Stimulated activated CD8-positive, alpha-beta memory T cell treated with anti-CD3 and anti-CD28 coated beads, Interleukin-12 subunit alpha, Interleukin-12 subunit beta, amount 100 ng/mL, for 4 hours (primary cell): ENCODE data around the gene EBF4.
"Not testable (repeated sequence)": the region's sequence is repeated elsewhere in the genome, so short reads cannot be mapped to it uniquely, and the experiment has no call there.

Experiments used
- DNase-seq: peaks from one replicate; pipeline ENCODE4 v3.0.0-alpha.2; 2020; ENCODE audit warnings: low read depth

The EBF4 gene

GRCh38 chr20:2673453-2673852 is 19.1 kb upstream of the EBF4 start:
- no peak for DNase-seq

DNA sequence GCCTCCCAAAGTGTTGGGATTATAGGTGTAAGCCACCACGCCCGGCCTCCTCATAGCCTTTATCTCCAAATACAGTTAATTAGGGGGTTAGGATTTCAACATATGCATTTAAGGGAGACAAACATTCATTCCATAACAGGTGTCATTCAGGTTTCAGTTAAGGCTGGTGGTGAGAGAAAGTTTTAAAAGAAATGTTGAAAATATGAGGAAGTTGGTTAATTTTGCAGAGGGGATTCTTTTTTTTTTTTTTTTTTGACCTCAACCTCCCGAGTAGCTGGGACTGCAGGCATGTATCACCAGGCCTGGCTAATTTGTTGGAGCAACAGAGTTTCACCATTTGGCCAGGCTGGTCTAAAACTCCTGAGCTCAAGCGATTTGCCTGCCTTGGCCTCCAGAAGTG is 12.5 kb upstream of the EBF4 start:
- DNase-seq, result no peak

- not testable (repeated sequence) for DNase-seq
Measured at GRCh38 chr20:2682040-2682439, 10.5 kb upstream of the EBF4 start.

DNA sequence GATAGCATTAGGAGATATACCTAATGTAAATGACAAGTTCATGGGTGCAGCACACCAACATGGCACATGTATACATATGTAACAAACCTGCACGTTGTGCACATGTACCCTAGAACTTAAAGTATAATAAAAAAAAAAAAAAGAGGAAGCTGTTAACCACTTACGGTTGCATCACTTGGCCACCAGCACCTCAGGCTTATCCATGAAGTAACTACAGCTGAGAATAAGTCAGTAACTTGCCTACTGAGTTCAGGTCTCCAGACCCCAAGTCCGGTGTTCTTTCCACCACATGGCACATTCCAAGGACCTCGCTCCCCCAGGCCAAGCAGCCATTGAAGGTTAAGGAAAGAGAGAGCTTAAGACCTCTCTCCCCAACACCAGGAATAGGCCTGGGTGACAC is 7.8 kb upstream of the EBF4 start:
- not testable (repeated sequence) for DNase-seq

- DNase-seq, result no peak
Measured at GRCh38 chr20:2687514-2687913, 5.1 kb upstream of the EBF4 start.

- DNase-seq, result peak; percentile 66
Measured at GRCh38 chr20:2688041-2688591, 4.5 kb upstream of the EBF4 start.

DNA sequence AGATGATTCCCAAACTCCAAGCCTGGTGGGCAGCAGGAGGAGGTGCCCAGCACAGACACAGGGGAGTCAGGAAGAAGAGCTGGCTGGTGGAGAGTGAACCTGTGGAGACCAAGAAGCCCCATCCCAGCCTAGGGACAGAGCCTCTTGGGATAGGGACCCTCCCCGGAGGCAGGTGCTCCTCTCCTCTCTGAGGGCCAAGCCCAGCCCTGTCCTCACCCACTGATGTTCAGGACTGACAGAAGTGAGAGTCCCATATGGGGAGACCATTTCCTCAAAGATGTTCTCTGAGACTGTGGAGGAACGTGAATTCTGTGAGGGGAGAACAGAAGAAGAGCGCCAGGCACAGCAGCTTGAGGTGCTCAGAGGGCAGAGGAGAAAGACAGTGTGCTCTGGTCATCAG is 2.4 kb upstream of the EBF4 start:
- DNase-seq, result no peak

DNA sequence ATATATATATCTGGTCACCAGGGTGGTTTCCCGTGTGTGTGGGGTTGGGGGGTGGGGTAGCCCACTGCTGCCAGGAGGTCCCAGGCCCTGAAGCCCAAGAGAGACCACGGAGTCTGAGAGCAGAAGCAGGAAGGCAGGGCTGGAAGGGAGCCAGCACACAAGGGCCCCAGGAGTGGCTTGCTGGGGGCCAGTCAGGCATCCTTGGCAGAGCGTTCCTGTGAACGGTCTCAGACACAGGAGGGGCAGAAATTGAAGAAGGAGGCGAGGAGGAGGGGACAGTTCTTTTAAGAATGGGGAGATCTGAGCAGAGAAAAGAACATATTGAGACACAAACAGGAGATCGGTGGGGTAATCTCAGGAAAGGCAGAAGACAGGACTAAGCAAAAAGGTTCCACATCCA is 1.9 kb upstream of the EBF4 start:
- DNase-seq, result no peak

GRCh38 chr20:2691127-2691526 is 1.5 kb upstream of the EBF4 start:
- DNase-seq, result no peak

DNA sequence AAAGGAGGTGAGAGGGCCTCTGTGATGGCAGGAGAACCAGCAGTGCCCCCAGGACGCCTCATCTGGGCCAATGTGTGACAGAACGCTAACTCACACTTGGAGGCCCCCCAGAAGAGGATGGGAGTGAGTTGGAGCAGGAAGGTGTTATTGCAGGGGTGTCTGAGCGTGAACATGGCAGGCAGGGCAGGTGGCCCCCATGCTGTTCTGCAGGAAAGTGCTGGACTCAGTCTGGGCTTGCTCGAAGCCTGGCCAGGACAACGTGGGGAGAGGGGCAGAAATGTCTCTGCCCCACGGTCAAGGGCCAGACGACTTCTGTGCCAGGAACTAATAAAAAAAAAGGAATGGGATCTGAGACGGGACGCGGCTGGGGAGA is 931 bp upstream of the EBF4 start:
- no peak for DNase-seq

- no peak for DNase-seq
Measured at GRCh38 chr20:2692886-2693285, 306 bp downstream of the EBF4 start.

DNA sequence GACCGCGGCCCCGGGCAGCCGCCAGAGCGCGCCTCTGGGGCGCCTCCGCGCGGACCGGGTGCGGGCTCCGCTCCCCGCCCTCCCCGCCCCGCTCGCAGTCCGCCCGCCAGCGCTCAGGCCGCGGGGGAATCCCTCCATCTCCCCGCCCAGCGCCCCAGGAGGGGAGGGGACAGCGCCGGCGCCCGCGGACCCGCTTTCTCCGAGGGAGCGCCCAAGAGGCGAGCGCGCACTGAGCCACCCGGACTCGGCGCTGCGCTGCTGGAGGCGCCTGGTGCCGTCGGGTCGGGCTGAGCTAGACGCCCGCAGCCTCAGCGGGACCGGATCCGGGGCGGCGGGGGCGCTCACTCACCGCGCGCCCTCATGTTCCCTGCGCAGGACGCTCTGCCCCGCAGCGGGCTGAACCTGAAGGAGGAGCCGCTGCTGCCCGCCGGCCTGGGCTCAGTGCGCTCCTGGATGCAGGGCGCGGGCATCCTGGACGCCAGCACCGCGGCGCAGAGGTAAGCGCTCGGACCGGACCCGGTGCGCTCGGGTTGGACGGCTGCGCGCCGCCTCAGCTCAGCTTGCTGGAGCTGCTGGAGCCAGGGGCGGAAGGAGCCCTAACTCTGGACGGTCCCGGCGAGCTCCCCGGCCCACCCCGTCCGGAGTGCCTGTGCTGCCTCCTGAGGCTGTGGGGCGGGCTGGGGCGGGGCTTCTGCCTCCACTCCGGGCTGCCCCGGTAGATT is 867 bp downstream of the EBF4 start:
- peak; percentile 52 for DNase-seq

DNA sequence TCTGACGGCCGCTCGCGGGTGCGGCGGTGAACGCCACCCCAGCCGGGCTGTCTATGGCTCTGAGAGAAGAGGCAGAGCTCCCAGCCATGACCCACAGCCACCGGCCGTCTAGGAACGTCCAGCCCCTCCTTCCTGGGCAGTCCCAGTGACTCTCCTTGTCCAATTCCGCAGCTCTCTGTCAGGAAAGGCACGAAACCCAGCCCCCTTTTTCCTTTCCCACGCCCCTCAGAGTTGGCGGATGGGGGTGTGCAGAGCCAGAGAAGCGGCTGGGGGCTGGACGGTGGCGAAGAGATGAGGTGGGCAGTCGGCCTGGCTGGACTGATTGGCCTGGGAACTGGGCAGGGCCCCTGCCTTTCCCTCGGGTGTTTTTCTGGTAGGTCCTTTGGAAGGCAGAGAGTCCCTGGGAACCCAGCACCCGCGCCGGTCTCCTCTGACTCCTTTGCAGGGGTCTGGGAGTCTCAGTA is 1.5 kb downstream of the EBF4 start:
- DNase-seq, result no peak

DNA sequence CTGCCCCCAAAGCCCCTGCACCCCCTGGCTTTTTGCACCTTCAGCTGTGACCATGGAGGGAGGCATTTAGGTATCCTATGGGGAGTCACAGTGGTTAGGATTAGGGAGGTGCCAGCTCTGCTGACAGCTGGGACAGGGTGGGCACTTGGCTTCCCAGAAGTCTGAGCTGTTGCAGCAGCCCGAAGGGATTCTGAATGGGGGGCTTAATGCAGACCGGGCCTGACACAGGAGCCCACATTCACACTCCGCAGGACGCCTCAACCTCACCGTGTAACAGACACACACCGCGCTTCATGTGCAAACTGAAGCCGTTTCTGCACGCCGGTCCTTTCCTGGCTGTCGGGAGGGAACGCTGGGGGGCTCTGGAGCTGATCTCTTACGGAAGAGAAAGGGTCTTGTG is 1.9 kb downstream of the EBF4 start:
- DNase-seq, result no peak

GRCh38 chr20:2695206-2695983 is 2.8 kb downstream of the EBF4 start:
- no peak for DNase-seq

DNA sequence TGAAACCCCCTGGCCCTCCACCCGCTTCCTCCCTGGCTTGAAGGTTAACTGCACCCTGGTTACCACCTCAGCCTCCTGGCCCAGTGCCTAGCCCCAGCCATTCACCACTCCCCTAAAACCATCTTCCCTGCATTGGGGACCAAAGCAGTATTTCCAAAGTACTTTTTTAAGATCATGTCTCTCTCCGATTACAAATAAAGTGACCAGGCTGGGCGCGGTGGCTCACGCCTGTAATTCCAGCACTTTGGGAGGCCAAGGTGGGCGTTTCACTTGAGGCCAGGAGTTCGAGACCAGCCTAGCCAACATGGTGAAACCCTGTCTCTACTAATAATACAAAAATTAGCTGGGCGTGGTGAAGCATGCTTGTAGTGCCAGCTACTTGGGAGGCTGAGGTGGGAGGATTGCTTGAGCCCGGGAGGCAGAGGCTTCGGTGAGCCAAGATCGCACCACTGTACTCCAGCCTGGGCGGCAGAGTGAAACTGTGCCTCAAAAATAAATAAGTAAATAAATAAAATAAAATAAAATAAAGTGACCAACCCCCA is 3.5 kb downstream of the EBF4 start:
- DNase-seq, result not testable (repeated sequence)

GRCh38 chr20:2696646-2697045 is 4.1 kb downstream of the EBF4 start:
- no peak for DNase-seq

DNA sequence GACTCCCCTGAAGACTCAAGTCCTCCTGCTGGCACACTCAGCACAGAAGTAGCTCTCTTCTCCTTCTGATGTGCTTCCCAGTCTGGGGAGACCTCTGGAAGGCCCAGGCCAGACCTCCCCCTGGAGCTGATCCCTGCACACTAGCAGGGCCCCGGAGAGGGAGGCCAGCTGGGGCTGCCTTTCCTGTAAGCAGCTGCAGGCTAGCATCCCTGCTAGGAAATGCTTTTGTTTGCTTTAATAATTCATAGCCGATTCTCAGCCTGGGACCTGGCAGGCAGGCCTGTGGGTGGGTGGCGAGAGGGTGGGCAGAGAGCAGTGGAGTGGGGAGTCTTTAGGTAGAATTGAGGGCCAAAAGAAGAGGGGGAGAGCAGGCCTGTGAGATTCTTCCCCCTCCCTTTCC is 5.2 kb downstream of the EBF4 start:
- no peak for DNase-seq

DNA sequence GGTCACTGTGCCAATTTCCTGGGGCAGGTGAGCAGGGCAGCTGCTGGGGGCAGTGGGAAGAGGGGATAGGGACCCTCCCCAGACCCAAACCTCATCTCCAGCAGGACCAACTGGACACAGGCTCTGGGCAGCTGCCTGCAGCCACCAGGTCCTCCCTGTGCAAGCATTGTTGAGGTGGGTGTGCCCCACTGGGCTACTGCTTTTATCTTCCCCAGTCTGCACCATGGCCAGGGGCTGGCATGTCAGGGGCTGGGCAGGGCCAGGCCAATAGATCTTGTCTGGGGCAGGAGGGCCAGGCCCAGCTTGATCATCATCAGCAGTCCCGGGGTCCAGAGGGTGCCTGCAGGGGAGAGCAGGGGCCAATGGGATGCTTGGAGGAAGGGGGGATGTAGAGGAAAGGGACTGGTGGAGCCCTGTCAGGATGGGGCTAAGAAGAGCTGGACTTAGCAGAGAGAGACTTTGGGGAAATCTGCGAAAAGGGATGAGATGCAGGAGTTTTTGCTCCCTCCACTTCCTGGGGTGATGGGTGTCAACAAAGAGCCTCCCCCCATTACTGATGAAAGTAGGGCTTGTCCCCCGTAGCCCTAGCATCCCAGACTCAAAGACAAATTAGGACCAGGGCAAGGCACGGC is 5.7 kb downstream of the EBF4 start:
- no peak for DNase-seq

GRCh38 chr20:2698912-2699311 is 6.3 kb downstream of the EBF4 start:
- no peak for DNase-seq

GRCh38 chr20:2699775-2700413 is 7.3 kb downstream of the EBF4 start:
- DNase-seq, result no peak
